ENCODE measurements around the gene M6PR. TPM values are rescaled to one million over a fixed set of nuclear protein-coding genes. Genes with fewer than 3 reads are reported as not detected.
"Not testable (repeated sequence)": the region's sequence is repeated elsewhere in the genome, so short reads cannot be mapped to it uniquely, and the experiment has no call there.

The M6PR gene
- total RNA-seq, 4 donors from 2014 or later, result 72.0 to 96.3 (median 88.5) TPM

GRCh38 chr12:8941691-8942478, 7.6 kb downstream of the M6PR start:
- intact Hi-C loops (cut with DNase I), result no loop called here
- Histone ChIP-seq H3K4me1 (peaks cover 0 to 4% (median 2%) of the 10 kb centered on the region in 4 donors), H3K27ac (replicated peaks in 1 of 4) (no peak overlapping the region), H3K27me3 (no peaks in the 10 kb centered on the region), H3K9me3 (no peaks in the 10 kb centered on the region), H3K36me3 (peaks cover 44 to 80% (median 74%) of the 10 kb centered on the region in 4 donors), H3K4me3 (no peak overlapping the region)
- WGBS, result 62% methylated on average over 5 of the region's 5 CpGs
- DNase-seq (ENCODE audit: extremely low spot score), result no peak
- TF ChIP-seq EP300 (IDR thresholded peaks at IDR 0.05) (no peak), CTCF (IDR thresholded peaks at IDR 0.05) (no peak), POLR2A (IDR thresholded peaks at IDR 0.05; ENCODE audit: low read depth) (no peak)

- H3K36me3 ChIP-seq, result peaks cover 59 to 81% (median 73%) of the 10 kb centered on the region in 4 donors
- 86% methylated on average over 5 of the region's 5 CpGs for WGBS
- H3K27me3 ChIP-seq; H3K4me1 ChIP-seq; H3K27ac ChIP-seq (replicated peaks in 1 of 4); DNase-seq (ENCODE audit: extremely low spot score); intact Hi-C loops (cut with DNase I); H3K9me3 ChIP-seq; H3K4me3 ChIP-seq: not testable (repeated sequence)
Measured at GRCh38 chr12:8937842-8938442, 11.5 kb downstream of the M6PR start.

- Histone ChIP-seq H3K36me3 (peaks cover 47 to 78% (median 65%) of the 10 kb centered on the region in 4 donors), H3K27ac (replicated peaks in 1 of 4) (no peak overlapping the region), H3K4me1 (no peaks in the 10 kb centered on the region), H3K9me3 (no peaks in the 10 kb centered on the region), H3K27me3 (no peaks in the 10 kb centered on the region), H3K4me3 (no peak overlapping the region)
- intact Hi-C loops (cut with DNase I), result no loop called here
- 91% methylated on average over 7 of the region's 7 CpGs for WGBS
- no peak for TF ChIP-seq CTCF (IDR thresholded peaks at IDR 0.05)
- no peak for TF ChIP-seq POLR2A (IDR thresholded peaks at IDR 0.05; ENCODE audit: low read depth)
- no peak for TF ChIP-seq EP300 (IDR thresholded peaks at IDR 0.05)
- DNase-seq (ENCODE audit: extremely low spot score), result no peak
Measured at GRCh38 chr12:8936735-8937134, 12.7 kb downstream of the M6PR start.

- H3K36me3 ChIP-seq, result peaks cover 45 to 94% (median 79%) of the 10 kb centered on the region in 4 donors
Measured at GRCh38 chr12:8934080-8934479, 15.4 kb downstream of the M6PR start.

GRCh38 chr12:8932464-8932863, 17.0 kb downstream of the M6PR start:
- DNase-seq (ENCODE audit: extremely low spot score), result not testable (repeated sequence)

More at GRCh38 chr12:8934080-8934479, 15.4 kb downstream of the M6PR start:
- H3K27ac ChIP-seq (replicated peaks in 1 of 4); intact Hi-C loops (cut with DNase I); H3K9me3 ChIP-seq; H3K4me1 ChIP-seq; H3K4me3 ChIP-seq; H3K27me3 ChIP-seq; DNase-seq (ENCODE audit: extremely low spot score): not testable (repeated sequence)
- WGBS, result 97% methylated on average over 4 of the region's 4 CpGs

GRCh38 chr12:8930655-8931323, 18.7 kb downstream of the M6PR start:
- H3K4me1 ChIP-seq; H3K27ac ChIP-seq (replicated peaks in 1 of 4); H3K4me3 ChIP-seq; DNase-seq (ENCODE audit: extremely low spot score); intact Hi-C loops (cut with DNase I); H3K9me3 ChIP-seq; H3K27me3 ChIP-seq: not testable (repeated sequence)
- WGBS, result 96% methylated on average over 4 of the region's 4 CpGs
- H3K36me3 ChIP-seq, result peaks cover 25 to 77% (median 60%) of the 10 kb centered on the region in 4 donors

More at GRCh38 chr12:8932464-8932863, 17.0 kb downstream of the M6PR start:
- H3K4me1 ChIP-seq; H3K9me3 ChIP-seq; H3K27ac ChIP-seq (replicated peaks in 1 of 4); H3K4me3 ChIP-seq; intact Hi-C loops (cut with DNase I); H3K27me3 ChIP-seq: not testable (repeated sequence)
- peaks cover 34 to 82% (median 70%) of the 10 kb centered on the region in 4 donors for H3K36me3 ChIP-seq
- 100% methylated on average over 3 of the region's 3 CpGs for WGBS
